Measurements from ENCODE around the gene SHQ1.

Gene SHQ1

DNA sequence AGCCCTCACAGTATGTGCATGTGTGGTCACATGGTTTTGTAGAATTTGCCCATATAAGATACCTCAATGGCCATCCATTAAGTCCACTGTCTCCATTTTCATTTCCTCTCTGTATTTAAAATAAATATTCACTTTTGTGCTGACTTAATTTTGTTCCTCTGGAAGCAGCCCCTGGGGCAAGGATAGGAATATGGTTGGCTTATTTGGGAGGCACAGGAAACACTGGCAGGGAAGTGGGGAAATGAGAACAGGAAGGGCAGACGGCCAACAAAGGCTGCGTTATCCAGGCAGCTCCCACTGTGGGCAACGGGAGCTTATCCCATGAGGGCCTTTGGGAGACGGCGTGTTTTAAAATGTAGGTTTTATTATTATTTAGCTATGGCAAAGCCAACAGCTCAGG lies 148.6 kb downstream of the SHQ1 start:
- no peak for TF ChIP-seq ZC3H10 (CRISPR knock-in tag; IDR thresholded peaks at IDR 0.05)
- TF ChIP-seq ZFP30 (CRISPR knock-in tag; IDR thresholded peaks at IDR 0.05) = no peak
- no peak for TF ChIP-seq ESRRG (CRISPR knock-in tag; IDR thresholded peaks at IDR 0.05)
- TF ChIP-seq, protein P1, sequence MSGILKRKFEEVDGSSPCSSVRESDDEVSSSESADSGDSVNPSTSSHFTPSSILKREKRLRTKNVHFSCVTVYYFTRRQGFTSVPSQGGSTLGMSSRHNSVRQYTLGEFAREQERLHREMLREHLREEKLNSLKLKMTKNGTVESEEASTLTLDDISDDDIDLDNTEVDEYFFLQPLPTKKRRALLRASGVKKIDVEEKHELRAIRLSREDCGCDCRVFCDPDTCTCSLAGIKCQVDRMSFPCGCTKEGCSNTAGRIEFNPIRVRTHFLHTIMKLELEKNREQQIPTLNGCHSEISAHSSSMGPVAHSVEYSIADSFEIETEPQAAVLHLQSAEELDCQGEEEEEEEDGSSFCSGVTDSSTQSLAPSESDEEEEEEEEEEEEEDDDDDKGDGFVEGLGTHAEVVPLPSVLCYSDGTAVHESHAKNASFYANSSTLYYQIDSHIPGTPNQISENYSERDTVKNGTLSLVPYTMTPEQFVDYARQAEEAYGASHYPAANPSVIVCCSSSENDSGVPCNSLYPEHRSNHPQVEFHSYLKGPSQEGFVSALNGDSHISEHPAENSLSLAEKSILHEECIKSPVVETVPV (CRISPR knock-in tag; IDR thresholded peaks at IDR 0.05) = no peak
- TF ChIP-seq TOX (CRISPR knock-in tag; IDR thresholded peaks at IDR 0.05; ENCODE audit: borderline replicate concordance) = no peak
- TF ChIP-seq OSR1 (CRISPR knock-in tag; IDR thresholded peaks at IDR 0.05) = no peak
- TF ChIP-seq ZFP3 (CRISPR knock-in tag; IDR thresholded peaks at IDR 0.05) = no peak
- TF ChIP-seq, protein P2, sequence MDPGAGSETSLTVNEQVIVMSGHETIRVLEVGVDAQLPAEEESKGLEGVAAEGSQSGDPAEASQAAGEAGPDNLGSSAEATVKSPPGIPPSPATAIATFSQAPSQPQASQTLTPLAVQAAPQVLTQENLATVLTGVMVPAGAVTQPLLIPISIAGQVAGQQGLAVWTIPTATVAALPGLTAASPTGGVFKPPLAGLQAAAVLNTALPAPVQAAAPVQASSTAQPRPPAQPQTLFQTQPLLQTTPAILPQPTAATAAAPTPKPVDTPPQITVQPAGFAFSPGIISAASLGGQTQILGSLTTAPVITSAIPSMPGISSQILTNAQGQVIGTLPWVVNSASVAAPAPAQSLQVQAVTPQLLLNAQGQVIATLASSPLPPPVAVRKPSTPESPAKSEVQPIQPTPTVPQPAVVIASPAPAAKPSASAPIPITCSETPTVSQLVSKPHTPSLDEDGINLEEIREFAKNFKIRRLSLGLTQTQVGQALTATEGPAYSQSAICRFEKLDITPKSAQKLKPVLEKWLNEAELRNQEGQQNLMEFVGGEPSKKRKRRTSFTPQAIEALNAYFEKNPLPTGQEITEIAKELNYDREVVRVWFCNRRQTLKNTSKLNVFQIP (CRISPR knock-in tag; IDR thresholded peaks at IDR 0.05; ENCODE audit: borderline replicate concordance, low read depth) = no peak
- TF ChIP-seq, protein P3, sequence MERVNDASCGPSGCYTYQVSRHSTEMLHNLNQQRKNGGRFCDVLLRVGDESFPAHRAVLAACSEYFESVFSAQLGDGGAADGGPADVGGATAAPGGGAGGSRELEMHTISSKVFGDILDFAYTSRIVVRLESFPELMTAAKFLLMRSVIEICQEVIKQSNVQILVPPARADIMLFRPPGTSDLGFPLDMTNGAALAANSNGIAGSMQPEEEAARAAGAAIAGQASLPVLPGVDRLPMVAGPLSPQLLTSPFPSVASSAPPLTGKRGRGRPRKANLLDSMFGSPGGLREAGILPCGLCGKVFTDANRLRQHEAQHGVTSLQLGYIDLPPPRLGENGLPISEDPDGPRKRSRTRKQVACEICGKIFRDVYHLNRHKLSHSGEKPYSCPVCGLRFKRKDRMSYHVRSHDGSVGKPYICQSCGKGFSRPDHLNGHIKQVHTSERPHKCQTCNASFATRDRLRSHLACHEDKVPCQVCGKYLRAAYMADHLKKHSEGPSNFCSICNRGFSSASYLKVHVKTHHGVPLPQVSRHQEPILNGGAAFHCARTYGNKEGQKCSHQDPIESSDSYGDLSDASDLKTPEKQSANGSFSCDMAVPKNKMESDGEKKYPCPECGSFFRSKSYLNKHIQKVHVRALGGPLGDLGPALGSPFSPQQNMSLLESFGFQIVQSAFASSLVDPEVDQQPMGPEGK (CRISPR knock-in tag; IDR thresholded peaks at IDR 0.05; ENCODE audit: borderline replicate concordance) = no peak
- no peak for TF ChIP-seq ISL1 (CRISPR knock-in tag; IDR thresholded peaks at IDR 0.05)
- TF ChIP-seq PPARA (CRISPR knock-in tag; IDR thresholded peaks at IDR 0.05; ENCODE audit: borderline replicate concordance) = no peak
- no peak for TF ChIP-seq ZNF8 (CRISPR knock-in tag; IDR thresholded peaks at IDR 0.05)
- TF ChIP-seq GLIS3 (CRISPR knock-in tag; IDR thresholded peaks at IDR 0.05) = no peak
- TF ChIP-seq CSDC2 (CRISPR knock-in tag; IDR thresholded peaks at IDR 0.05) = no peak
- TF ChIP-seq, protein P4, sequence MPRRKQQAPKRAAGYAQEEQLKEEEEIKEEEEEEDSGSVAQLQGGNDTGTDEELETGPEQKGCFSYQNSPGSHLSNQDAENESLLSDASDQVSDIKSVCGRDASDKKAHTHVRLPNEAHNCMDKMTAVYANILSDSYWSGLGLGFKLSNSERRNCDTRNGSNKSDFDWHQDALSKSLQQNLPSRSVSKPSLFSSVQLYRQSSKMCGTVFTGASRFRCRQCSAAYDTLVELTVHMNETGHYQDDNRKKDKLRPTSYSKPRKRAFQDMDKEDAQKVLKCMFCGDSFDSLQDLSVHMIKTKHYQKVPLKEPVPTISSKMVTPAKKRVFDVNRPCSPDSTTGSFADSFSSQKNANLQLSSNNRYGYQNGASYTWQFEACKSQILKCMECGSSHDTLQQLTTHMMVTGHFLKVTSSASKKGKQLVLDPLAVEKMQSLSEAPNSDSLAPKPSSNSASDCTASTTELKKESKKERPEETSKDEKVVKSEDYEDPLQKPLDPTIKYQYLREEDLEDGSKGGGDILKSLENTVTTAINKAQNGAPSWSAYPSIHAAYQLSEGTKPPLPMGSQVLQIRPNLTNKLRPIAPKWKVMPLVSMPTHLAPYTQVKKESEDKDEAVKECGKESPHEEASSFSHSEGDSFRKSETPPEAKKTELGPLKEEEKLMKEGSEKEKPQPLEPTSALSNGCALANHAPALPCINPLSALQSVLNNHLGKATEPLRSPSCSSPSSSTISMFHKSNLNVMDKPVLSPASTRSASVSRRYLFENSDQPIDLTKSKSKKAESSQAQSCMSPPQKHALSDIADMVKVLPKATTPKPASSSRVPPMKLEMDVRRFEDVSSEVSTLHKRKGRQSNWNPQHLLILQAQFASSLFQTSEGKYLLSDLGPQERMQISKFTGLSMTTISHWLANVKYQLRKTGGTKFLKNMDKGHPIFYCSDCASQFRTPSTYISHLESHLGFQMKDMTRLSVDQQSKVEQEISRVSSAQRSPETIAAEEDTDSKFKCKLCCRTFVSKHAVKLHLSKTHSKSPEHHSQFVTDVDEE (CRISPR knock-in tag; IDR thresholded peaks at IDR 0.05) = no peak
- no peak for TF ChIP-seq ZNF565 (CRISPR knock-in tag; conservative IDR thresholded peaks at IDR 0.05; ENCODE audit: low read depth)

More for the DNA sequence above, 148.6 kb downstream of the SHQ1 start:
- ATAC-seq = no peak

All from SK-N-SH treated with all-trans-retinoic acid at 6 μM for 48 hours (cell line).